NCI-H226 (cell line): ENCODE data around the gene LRRC8D.
"Not testable (repeated sequence)": the region's sequence is repeated elsewhere in the genome, so short reads cannot be mapped to it uniquely, and the experiment has no call there.

ENCODE experiments used
- DNase-seq: peaks from one replicate; pipeline ENCODE4 v3.0.0-alpha.2; 2015

Gene LRRC8D

DNA sequence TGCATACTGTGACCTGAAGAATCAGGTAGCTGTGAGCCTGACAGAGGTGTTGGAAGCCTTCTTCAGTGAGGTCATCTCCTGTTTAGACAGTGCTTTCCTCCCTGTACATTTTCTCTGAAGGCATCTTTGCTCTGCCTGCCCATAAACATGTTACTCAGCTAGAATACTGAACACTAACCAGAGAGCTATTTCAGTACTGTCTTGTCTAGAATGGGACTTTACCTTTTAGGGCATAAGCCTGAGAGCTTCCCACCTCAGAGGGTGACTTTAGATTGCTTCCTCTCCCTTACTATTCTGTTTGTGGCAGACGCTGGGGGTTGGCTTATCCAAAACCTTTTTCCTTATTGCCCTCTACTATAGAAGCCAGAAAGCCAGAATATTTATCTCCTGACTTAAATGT, 150.8 kb downstream of the LRRC8D start:
- DNase-seq = peak; percentile 52

DNA sequence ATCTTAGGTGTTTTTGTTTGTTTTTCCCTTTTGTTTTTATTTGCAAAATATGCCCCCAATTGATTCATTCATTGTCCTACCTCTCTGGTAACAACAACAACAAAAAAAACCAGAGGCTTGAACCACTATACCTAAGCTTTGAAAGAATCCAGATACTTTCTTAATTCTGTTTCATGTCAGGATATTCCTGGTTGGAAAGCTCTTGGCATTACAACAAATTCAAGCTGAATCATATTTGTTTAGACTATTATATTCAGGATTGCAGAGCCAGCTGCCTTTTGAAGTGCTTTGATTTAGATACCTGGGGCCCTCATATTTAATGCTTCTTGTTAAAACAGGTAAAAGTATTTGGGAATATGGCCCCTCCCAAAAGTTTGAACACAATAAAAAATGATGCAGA, 151.2 kb downstream of the LRRC8D start:
- no peak for DNase-seq

DNA sequence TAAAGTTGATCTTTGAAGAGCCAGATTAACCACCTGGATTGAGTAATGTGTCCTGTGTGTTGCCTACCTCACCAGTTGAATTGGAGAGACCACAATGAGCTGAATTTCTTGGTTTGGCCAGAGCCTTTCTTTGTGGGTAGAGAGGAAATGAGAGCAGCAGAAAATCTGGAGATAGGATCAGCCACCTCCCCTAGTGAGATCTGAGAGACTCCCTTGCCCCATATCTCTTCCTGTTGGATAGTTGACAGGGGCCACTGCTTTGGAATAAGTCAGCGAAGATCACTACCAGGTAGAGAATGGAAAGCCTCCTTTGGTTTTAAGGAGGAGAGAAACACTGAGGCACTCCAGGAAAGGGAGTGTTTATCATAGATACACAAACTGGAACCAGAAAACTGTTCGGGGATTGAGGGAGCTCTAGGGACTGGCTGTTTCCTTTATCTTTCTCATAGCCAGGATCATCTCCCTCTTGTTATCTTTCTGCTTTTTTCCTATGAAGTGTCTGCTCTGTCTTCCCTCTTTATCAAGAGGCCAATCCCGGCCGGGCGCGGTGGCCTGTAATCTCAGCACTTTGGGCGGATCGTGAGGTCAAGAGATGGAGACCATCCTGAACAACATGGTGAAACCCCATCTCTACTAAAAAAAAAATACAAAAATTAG, 152.8 kb downstream of the LRRC8D start:
- DNase-seq = peak; percentile 79

DNA sequence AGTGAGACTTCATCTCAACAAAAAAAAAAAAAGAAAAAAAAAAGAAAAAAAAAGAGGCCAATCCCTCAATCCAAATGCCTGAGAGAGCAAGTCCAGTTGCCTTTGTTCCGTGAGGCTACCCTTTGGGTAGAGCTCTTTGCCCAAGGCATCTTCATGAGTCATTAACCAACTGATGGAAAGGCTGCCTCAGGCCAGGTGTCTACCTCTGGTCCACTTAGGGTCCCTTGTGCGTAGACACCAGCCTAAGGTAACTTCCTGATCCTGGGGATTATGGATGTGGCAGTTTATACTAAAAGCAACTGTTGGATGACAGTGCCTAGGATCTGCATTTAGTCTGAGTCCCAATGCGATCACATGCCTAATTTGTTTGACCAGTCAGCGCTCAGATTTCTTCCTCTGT, 153.4 kb downstream of the LRRC8D start:
- DNase-seq = peak; percentile 37

DNA sequence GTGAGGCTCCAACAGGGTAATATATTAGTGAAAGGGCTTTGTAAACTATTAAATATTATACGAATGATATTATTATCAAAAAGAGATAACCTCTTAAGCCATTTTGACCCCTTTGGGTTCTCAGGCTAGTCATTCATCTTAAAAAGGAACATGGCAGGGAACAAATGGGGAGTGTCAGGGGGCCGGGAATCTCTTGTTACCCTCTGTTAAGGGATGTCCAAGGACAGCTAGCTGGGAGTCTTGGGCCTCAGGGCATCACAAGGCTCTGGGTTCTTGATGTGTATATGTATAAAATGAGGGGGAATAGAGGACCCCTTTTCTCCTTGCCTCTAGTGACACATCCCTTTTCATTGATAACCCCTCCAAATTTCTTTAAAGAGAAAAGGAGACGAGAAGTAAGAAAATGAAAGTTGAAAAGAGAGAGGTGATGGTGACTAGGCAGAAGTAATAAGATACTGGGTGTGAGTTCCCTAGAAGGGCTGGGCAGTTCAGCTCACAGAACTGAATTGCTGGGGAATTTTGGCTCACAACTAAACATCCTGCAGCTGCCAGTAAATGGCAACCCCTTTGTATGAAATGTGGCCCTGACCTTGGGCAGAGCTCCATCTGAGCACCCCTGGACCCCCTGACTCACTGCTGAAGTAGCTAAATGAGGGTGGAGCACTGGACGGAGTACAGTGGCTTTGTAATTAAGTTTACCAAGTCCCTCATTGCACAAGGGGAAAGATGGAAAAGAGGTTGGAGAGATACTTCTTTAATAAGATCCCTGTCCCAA, 154.1 kb downstream of the LRRC8D start:
- peak; percentile 78 for DNase-seq

DNA sequence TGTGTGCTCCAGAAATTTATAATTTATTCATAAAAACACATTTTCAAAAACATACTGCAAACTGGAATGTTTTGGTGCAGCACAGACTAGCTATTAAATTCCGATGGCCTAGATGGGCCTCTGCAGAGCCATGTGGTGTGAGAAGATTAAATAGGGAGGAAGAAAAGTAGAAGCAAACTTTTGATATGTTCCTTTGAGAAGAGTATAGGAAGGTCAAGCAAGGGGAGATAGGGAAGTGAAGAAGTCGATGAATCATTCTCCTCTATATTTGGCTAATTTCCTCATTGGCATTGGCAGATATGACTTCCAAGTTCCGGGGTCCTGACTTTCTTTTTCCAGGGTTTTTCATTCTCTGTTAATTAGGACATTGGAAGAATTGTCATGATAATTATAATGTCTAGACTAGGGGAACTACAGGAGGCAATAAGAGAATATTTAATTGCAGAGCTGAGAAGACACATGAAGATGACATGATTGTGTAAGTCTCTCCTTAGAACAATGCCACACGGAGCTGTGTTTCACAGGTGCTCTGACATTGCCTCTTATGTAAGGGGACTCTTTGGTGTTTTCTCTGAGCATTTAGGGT, 154.8 kb downstream of the LRRC8D start:
- peak; percentile 6 for DNase-seq

DNA sequence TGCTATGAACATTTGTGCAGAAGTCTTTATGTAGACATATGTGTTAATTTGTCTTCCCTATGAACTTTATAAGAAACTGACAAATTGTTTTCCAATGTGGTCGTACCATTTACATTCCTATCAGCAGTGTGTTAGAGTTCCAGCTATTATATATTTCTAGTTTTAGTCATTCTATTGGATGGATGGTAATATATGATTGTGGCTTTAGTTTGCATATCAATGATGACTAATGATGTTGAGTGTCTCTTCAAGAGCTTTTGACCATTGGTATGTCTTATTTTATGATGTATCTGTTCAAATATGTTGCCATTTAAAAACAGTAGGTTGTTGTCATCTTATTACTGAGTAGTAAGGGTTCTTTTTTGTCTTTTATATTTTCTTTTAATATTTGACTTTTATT, 157.9 kb downstream of the LRRC8D start:
- peak; percentile 52 for DNase-seq

DNA sequence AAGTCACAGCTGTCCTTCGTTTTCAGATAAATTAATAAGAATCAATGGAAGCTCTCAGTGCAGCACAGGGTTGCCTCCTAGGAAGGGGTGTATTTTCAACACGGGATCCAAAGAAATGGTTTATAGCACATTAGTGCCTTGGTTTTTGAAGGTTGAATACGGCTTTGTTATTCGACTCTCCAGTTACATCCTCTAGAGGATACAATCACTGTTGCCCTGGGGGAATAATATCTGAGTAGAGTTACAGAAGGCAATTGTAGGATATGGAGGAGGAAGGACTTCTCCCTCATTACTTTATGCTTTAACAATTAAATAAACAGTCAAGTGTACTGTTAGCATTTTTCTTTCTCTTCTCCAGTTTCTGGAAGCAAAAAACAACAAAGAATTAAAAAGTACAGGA, 159.8 kb downstream of the LRRC8D start:
- DNase-seq = peak; percentile 40

DNA sequence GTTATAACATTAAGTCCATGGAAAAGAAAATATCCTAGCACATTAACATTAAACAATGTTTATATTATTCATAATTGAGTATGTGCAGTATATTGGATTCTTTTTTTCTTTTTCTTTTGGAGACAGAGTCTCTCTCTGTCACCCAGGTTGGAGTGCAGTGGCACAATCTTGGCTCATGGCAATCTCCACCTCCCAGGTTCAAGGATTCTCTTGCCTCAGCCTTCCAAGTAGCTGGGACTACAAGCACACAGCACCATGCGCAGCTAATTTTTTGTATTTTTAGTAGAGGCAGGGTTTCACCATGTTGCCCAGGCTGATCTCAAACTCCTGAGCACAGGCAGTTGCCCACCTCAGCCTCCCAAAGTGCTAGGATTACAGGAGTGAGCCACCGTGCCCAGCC, 162.0 kb downstream of the LRRC8D start:
- DNase-seq = not testable (repeated sequence)

DNA sequence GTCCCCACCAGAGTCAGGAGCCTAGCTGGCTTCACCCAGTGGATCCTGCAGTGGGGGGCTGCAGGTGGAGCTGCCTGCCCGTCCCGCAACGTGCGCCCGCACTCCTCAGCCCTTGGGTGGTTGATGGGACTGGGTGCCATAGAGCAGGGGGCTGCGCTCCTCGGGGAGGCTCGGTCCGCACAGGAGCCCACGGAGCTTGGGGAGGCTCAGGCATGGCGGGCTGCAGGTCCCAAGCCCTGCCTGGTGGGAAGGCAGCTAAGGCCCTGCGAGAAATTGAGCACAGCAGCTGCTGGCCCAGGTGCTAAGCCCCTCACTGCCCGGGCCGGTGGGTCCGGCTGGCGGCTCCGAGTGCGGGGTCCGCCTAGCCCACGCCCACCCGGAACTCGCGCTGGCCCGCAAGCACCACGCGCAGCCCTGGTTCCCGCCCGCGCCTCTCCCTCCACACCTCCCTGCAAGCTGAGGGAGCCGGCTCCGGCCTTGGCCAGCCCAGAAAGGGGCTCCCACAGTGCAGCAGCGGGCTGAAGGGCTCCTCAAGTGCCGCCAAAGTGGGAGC, 163.8 kb downstream of the LRRC8D start:
- not testable (repeated sequence) for DNase-seq

DNA sequence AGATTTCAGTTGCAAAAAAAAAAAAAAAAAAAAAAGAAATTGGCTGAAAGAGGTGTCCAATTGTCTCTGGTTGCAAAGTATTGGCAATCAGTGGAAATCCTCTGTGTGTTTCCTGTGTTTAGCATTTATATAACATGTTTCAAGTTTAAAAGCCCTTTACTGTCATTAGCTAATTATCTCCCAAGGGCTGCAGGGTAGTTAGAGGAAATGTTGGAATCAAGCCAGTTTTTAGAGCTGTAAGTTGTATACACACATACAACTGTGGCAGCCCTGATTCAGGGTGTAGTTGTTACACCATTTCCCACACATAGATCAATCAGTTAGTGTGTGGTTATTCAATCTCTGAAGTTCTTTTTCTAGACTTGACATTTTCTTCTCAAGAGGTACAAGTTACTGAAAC, 165.2 kb downstream of the LRRC8D start:
- no peak for DNase-seq
